HepG2 (cell line): ENCODE measurements around the gene VAMP2. TPM values are rescaled to one million over a fixed set of nuclear protein-coding genes. Genes with fewer than 3 reads are reported as not detected.
A peak's percentile ranks its signal among the peaks of the same experiment; 100 is the strongest.

Experiments used
- ATAC-seq: fragments of 200-7000 bp; cut with Tn5 transposase; 3 replicates; pipeline ENCODE4 v1.9.1; 2020; ENCODE audit warnings: mild to moderate bottlenecking, moderate library complexity
- BruUV-seq: library from RNA; stranded (reverse); fragments of 400-500 nt; replicated peaks from 2 replicates; lab custom pipeline; 2021; lab: Mats Ljungman, UMichigan
- CTCF ChIA-PET: fragments of 300-600 bp; formaldehyde crosslinking; extraction: SDS; loops from one replicate; lab custom pipeline; 2021; ENCODE audit warnings: low total read pairs, inconsistent platforms, low intra/inter-chr PET ratio; lab: Yijun Ruan, JAX
- POLR2A ChIA-PET: fragments of 350-600 bp; sonication (Branson Sonifier 250); formaldehyde crosslinking; loops from one replicate; lab custom pipeline; 2020; ENCODE audit warnings: antibody characterized with exemption, inconsistent platforms; lab: Yijun Ruan, JAX
- DNase-seq: peaks from one replicate; pipeline ENCODE4 v3.0.0-alpha.2; 2015; ENCODE audit warnings: low spot score
- FAIRE-seq: peaks from 3 replicates; lab custom pipeline; 2011; peaks lifted over from hg19 to GRCh38; lab: Jason Lieb, UNC
- H2AFZ ChIP-seq: one replicate; pipeline ENCODE4 v1.6.1; 2011; ENCODE audit warnings: low read length, inconsistent platforms
- H3K27ac ChIP-seq: fragments of 300-600 bp; 3 replicates; pipeline ENCODE4 v1.8.0; 2011; ENCODE audit warnings: mixed run types, mild to moderate bottlenecking, mixed read lengths, low read length, inconsistent platforms; ENCODE audit not compliant: insufficient read depth; ENCODE audit errors: extremely low read length
- H3K27me3 ChIP-seq, 2 experiments: fragments of 200-600 bp in 1 of 2; 2 replicates in 1 of 2; 3 replicates in 1 of 2; pipeline versions ENCODE4 v1.6.0 to v1.8.0; 2011; ENCODE audit warnings: low read length in 2 of 2, mild to moderate bottlenecking in 2 of 2, moderate library complexity in 2 of 2, inconsistent platforms in 1 of 2; ENCODE audit not compliant: insufficient read depth in 2 of 2, control insufficient read depth in 1 of 2
- H3K36me3 ChIP-seq, 2 experiments: fragments of 200-600 bp in 1 of 2; replicated peaks in 1 of 2; 2 replicates in 1 of 2; 3 replicates in 1 of 2; pipeline versions ENCODE4 v1.5.1 to v1.8.0; 2011; ENCODE audit warnings: low read length in 2 of 2, inconsistent platforms in 1 of 2; ENCODE audit not compliant: insufficient read depth in 2 of 2, control insufficient read depth in 1 of 2
- H3K4me1 ChIP-seq: 2 replicates; pipeline ENCODE4 v1.5.1; 2012; ENCODE audit warnings: low read length, inconsistent platforms; ENCODE audit not compliant: insufficient read depth
- H3K4me2 ChIP-seq: 2 replicates; pipeline ENCODE4 v1.6.0; 2011; ENCODE audit warnings: low read depth, low read length, inconsistent platforms
- H3K4me3 ChIP-seq, 3 experiments: fragments of 200-600 bp in 1 of 3; sonication (generic), shearing (Covaris generic) in 1 of 3; replicated peaks in 1 of 3; 2 replicates each; pipeline ENCODE4 v1.5.1; 2011 to 2016; ENCODE audit warnings: low read length in 3 of 3, inconsistent platforms in 2 of 3, low read depth in 2 of 3, mild to moderate bottlenecking in 2 of 3, control low read depth in 1 of 3, mixed read lengths in 1 of 3; ENCODE audit not compliant: insufficient read depth in 1 of 3
- H3K79me2 ChIP-seq: one replicate; pipeline ENCODE4 v1.6.1; 2011; ENCODE audit warnings: low read length, inconsistent platforms; ENCODE audit not compliant: insufficient read depth
- H3K9ac ChIP-seq: 2 replicates; pipeline ENCODE4 v1.6.0; 2011; ENCODE audit warnings: mild to moderate bottlenecking, low read depth, low read length, inconsistent platforms; ENCODE audit not compliant: insufficient read depth
- H3K9me3 ChIP-seq: 2 replicates; pipeline ENCODE4 v1.5.1; 2012; ENCODE audit warnings: mild to moderate bottlenecking, low read length
- H4K20me1 ChIP-seq: 2 replicates; pipeline ENCODE4 v1.6.0; 2011; ENCODE audit warnings: inconsistent platforms, mild to moderate bottlenecking, low read length, moderate library complexity; ENCODE audit not compliant: insufficient read depth
- ARNT ChIP-seq: fragments of 450-650 bp; IDR thresholded peaks from 2 replicates; pipeline ENCODE4 v1.6.1; 2017
- ASH2L ChIP-seq: fragments of 300-600, 200-600 bp; sonication (generic); IDR thresholded peaks from 2 replicates; pipeline ENCODE4 v1.7.0; 2017; ENCODE audit warnings: low read depth, mild to moderate bottlenecking, moderate library complexity, mixed read lengths, low read length; ENCODE audit not compliant: insufficient read length
- CCAR2 ChIP-seq: fragments of 200-400 bp; formaldehyde crosslinking; optimal IDR thresholded peaks from 2 replicates; pipeline ENCODE3; 2018; ENCODE audit warnings: low read depth, mild to moderate bottlenecking, low read length, moderate library complexity
- DNMT3B ChIP-seq: conservative IDR thresholded peaks from 2 replicates; pipeline ENCODE4 v1.6.1; 2016; ENCODE audit warnings: missing biosample characterization, control low read depth
- PHB2 ChIP-seq: fragments of 450-650 bp; IDR thresholded peaks from 2 replicates; pipeline ENCODE4 v1.6.1; 2018; ENCODE audit not compliant: partially characterized antibody
- PLSCR1 ChIP-seq: sonication (generic); formaldehyde crosslinking; IDR thresholded peaks from 2 replicates; pipeline ENCODE4 v1.5.0; 2020; ENCODE audit warnings: missing genetic modification reagents, mild to moderate bottlenecking, borderline replicate concordance
- RCOR2 ChIP-seq: IDR thresholded peaks from 2 replicates; pipeline ENCODE4 v1.6.1; 2016; ENCODE audit warnings: missing biosample characterization, missing genetic modification reagents
- YY1 ChIP-seq: IDR thresholded peaks from 2 replicates; pipeline ENCODE4 v1.6.1; 2011; ENCODE audit warnings: low read length, low read depth, moderate library complexity, mild to moderate bottlenecking; ENCODE audit not compliant: insufficient read depth, insufficient replicate concordance
- WGBS: methylation state at CpG from one replicate; pipeline ENCODE4 v1.1.6; 2017; ENCODE audit warnings: low lambda C conversion rate; 5-methylcytosine and 5-hydroxymethylcytosine counted together
- in situ Hi-C: cut with HindIII; loops from 2 replicates; pipeline ENCODE4 v1.10.0; 2017; ENCODE audit warnings: low pct_unique_long_range_greater_than_20kb; ENCODE audit not compliant: extremely low pct_ligation_motif_present
- intact Hi-C: fragments of 100-400 bp; cut with micrococcal nuclease; formaldehyde crosslinking; loops from one replicate; pipeline ENCODE4 v1.10.0; 2022; ENCODE audit not compliant: unreplicated experiment
- polyA plus RNA-seq, 8 experiments: library from polyadenylated mRNA; depleted of rRNA in 3 of 8; stranded (reverse) in 7 of 8; unstranded in 1 of 8; fragments of >200 nt; fragmentation: Illumina TruSeq in 4 of 8; extraction: Trizol in 4 of 8; gene quantifications; 2 replicates each; pipeline versions ENCODE4 v1.2.1 to v1.2.3, GENCODE V29; 2011 to 2016; ENCODE audit warnings: low read depth in 4 of 8, missing spikeins in 1 of 8, mixed read lengths in 1 of 8; ENCODE audit not compliant: insufficient read depth in 1 of 8
- total RNA-seq, 5 experiments: library from RNA; depleted of rRNA; stranded (reverse); fragments of >200 nt; fragmentation: Illumina TruSeq; extraction: Trizol; gene quantifications; 2 replicates each; pipeline ENCODE4 v1.2.3, GENCODE V29; 2016; ENCODE audit warnings: low read depth in 1 of 5
- TF ChIP-seq, protein P1 (sequence below): fragments of 450-650 bp; IDR thresholded peaks from 2 replicates; pipeline ENCODE4 v1.6.1; 2017; ENCODE audit warnings: mild to moderate bottlenecking
- TF ChIP-seq, protein P2 (sequence below): IDR thresholded peaks from 2 replicates; pipeline ENCODE4 v1.6.1; 2018; ENCODE audit warnings: missing genetic modification reagents
- TF ChIP-seq, protein P3 (sequence below): sonication (generic); formaldehyde crosslinking; IDR thresholded peaks from 2 replicates; pipeline ENCODE4 v1.4.0; 2020; ENCODE audit warnings: mild to moderate bottlenecking, missing genetic modification reagents

Gene VAMP2
- total and polyA plus RNA-seq, 2 of the 13 experiments (the other 11 are each of a cell fraction or from before 2014, with no cell fraction given) = 3.9 to 17.2 TPM

- Histone ChIP-seq H4K20me1 (no peaks in the 10 kb centered on the region), H3K4me3 (peak overlapping the region; percentile 92 to 99 (median 98)), H2AFZ (no peak overlapping the region), H3K27me3 (no peaks in the 10 kb centered on the region; a peak in 1 of 5 replicates), H3K4me2 (peak overlapping the region; percentile 91), H3K36me3 (peaks cover 1 to 7% of the 10 kb centered on the region in 2 experiments; a peak in 3 of 5 replicates), H3K9me3 (no peaks in the 10 kb centered on the region), H3K9ac (peak overlapping the region; percentile 80), H3K4me1 (peaks cover 60% of the 10 kb centered on the region), H3K27ac (peak overlapping the region; percentile 95), H3K79me2 (peaks cover 18% of the 10 kb centered on the region)
- peak; percentile 78 for ATAC-seq
- POLR2A ChIA-PET = interaction anchor here (0.7 to 2.6 kb wide), 15 partner anchors 9 to 131 kb away, joined by 3 to 149 read pairs (median 5); partner anchors contain the start of genes BORCS6, RANGRF, SLC25A35 and TMEM107
- in situ Hi-C loops = no loop called here
- BruUV-seq = no TSS peak
- CTCF ChIA-PET = interaction anchor here (0.7 to 0.9 kb wide), 2 partner anchors 25 to 70 kb away, joined by 3 read pairs; no protein-coding TSS in a partner anchor
- intact Hi-C loops = no loop called here
- FAIRE-seq = peak; percentile 56
- WGBS = 0% methylated on average over 4 of the region's 13 CpGs
- no peak for DNase-seq
- no peak for TF ChIP-seq PHB2
- TF ChIP-seq, protein P1, sequence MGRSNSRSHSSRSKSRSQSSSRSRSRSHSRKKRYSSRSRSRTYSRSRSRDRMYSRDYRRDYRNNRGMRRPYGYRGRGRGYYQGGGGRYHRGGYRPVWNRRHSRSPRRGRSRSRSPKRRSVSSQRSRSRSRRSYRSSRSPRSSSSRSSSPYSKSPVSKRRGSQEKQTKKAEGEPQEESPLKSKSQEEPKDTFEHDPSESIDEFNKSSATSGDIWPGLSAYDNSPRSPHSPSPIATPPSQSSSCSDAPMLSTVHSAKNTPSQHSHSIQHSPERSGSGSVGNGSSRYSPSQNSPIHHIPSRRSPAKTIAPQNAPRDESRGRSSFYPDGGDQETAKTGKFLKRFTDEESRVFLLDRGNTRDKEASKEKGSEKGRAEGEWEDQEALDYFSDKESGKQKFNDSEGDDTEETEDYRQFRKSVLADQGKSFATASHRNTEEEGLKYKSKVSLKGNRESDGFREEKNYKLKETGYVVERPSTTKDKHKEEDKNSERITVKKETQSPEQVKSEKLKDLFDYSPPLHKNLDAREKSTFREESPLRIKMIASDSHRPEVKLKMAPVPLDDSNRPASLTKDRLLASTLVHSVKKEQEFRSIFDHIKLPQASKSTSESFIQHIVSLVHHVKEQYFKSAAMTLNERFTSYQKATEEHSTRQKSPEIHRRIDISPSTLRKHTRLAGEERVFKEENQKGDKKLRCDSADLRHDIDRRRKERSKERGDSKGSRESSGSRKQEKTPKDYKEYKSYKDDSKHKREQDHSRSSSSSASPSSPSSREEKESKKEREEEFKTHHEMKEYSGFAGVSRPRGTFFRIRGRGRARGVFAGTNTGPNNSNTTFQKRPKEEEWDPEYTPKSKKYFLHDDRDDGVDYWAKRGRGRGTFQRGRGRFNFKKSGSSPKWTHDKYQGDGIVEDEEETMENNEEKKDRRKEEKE = no peak
- TF ChIP-seq, protein P2, sequence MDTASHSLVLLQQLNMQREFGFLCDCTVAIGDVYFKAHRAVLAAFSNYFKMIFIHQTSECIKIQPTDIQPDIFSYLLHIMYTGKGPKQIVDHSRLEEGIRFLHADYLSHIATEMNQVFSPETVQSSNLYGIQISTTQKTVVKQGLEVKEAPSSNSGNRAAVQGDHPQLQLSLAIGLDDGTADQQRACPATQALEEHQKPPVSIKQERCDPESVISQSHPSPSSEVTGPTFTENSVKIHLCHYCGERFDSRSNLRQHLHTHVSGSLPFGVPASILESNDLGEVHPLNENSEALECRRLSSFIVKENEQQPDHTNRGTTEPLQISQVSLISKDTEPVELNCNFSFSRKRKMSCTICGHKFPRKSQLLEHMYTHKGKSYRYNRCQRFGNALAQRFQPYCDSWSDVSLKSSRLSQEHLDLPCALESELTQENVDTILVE (CRISPR knock-in tag) = peak; percentile 29; the same call in 1 of the 2 replicates
- TF ChIP-seq CCAR2 = no peak
- no peak for TF ChIP-seq YY1
- 0 out of 2 replicates have a peak, but pooled peaks have one; percentile 19 for TF ChIP-seq RCOR2 (CRISPR knock-in tag)
- peak; percentile 4 for TF ChIP-seq ASH2L
- peak; percentile 55; the same call in 1 of the 2 replicates for TF ChIP-seq DNMT3B (CRISPR knock-in tag)
- TF ChIP-seq, protein P3, sequence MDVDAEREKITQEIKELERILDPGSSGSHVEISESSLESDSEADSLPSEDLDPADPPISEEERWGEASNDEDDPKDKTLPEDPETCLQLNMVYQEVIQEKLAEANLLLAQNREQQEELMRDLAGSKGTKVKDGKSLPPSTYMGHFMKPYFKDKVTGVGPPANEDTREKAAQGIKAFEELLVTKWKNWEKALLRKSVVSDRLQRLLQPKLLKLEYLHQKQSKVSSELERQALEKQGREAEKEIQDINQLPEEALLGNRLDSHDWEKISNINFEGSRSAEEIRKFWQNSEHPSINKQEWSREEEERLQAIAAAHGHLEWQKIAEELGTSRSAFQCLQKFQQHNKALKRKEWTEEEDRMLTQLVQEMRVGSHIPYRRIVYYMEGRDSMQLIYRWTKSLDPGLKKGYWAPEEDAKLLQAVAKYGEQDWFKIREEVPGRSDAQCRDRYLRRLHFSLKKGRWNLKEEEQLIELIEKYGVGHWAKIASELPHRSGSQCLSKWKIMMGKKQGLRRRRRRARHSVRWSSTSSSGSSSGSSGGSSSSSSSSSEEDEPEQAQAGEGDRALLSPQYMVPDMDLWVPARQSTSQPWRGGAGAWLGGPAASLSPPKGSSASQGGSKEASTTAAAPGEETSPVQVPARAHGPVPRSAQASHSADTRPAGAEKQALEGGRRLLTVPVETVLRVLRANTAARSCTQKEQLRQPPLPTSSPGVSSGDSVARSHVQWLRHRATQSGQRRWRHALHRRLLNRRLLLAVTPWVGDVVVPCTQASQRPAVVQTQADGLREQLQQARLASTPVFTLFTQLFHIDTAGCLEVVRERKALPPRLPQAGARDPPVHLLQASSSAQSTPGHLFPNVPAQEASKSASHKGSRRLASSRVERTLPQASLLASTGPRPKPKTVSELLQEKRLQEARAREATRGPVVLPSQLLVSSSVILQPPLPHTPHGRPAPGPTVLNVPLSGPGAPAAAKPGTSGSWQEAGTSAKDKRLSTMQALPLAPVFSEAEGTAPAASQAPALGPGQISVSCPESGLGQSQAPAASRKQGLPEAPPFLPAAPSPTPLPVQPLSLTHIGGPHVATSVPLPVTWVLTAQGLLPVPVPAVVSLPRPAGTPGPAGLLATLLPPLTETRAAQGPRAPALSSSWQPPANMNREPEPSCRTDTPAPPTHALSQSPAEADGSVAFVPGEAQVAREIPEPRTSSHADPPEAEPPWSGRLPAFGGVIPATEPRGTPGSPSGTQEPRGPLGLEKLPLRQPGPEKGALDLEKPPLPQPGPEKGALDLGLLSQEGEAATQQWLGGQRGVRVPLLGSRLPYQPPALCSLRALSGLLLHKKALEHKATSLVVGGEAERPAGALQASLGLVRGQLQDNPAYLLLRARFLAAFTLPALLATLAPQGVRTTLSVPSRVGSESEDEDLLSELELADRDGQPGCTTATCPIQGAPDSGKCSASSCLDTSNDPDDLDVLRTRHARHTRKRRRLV (CRISPR knock-in tag) = no peak
- no peak for TF ChIP-seq PLSCR1 (CRISPR knock-in tag)
- no peak for TF ChIP-seq ARNT
Observed at GRCh38 chr17:8163978-8164814, 1.4 kb upstream of the VAMP2 start.
